ENCODE results near the gene TENM3. TPM values are rescaled to one million over a fixed set of nuclear protein-coding genes. Genes with fewer than 3 reads are reported as not detected.

TENM3 gene
- total RNA-seq, 4 donors from 2014 or later, result 19.7 to 47.2 (median 33.0) TPM

DNA sequence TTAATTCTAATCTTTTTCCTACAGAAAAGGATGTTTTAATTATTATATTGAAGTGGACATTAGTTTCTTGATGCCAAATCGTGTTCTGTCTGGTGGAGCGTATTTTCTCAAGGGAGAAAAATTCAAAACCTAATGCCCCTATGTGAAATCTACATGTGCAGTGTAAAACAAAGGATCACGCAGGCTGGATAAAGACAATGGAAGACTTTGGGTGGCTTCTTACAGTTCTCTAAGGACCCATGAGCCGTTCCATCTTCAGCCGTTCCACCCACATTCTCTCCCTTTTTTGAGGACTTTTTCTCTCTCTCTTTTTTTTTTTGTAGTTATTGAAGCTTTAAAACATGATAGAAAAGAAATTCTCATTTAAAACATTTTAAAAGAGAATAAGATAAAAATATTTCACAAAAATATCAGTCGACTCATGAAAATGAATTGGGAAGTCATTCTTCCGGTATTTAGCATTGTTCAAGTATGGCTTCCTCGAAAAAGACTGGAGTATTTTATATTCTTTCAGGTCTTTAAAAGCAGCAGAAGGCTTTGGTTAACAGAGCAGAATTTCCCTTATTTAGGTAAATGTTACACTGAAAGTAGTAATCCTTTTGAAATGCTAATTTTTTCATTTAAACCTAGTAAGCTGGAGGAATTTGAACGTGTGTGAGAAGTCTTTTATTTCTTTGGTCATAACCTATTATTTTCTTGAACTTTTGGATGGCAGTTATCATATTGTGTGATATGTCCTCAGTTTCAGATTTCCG, 11.0 kb downstream of the TENM3 start:
- TF ChIP-seq, protein P1, sequence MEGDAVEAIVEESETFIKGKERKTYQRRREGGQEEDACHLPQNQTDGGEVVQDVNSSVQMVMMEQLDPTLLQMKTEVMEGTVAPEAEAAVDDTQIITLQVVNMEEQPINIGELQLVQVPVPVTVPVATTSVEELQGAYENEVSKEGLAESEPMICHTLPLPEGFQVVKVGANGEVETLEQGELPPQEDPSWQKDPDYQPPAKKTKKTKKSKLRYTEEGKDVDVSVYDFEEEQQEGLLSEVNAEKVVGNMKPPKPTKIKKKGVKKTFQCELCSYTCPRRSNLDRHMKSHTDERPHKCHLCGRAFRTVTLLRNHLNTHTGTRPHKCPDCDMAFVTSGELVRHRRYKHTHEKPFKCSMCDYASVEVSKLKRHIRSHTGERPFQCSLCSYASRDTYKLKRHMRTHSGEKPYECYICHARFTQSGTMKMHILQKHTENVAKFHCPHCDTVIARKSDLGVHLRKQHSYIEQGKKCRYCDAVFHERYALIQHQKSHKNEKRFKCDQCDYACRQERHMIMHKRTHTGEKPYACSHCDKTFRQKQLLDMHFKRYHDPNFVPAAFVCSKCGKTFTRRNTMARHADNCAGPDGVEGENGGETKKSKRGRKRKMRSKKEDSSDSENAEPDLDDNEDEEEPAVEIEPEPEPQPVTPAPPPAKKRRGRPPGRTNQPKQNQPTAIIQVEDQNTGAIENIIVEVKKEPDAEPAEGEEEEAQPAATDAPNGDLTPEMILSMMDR (IDR thresholded peaks at IDR 0.05), result no peak
- DNase-seq (ENCODE audit: low spot score) (no peak), ATAC-seq (ENCODE audit: low FRiP score) (no peak)

DNA sequence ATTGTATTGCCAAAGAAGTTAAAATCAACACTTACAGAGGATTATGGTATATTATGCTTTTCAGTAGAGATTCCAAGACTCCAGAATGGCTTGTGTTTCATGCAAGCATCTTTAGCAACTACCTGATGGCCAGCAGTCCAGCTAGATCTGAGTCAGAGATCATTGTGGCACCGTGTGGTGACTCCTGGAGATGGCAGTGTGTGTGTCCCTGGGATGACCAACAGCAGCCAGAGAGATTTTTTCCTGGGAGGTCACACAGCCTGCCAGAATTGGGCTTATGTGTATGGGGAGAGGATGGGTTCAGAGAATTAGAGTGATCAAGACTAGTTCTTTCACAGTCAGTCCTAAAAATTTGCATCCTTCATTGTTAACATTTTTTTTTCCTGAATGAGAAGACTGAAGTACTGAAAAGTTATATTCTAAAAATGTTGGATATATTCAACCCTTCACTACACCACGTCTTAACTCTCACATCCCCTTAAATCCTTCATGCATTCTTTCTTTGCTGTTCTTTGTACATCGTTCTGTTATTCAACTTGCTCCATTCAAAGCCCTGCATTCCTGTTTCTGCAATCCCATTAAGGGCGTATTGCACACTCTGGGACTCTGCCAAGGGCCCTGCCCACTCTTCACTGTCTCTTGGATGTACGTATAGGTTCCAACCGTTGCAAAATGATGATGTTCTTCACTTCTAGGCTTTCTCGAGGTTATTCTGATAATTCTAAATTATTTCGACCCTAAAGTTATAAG, 12.4 kb downstream of the TENM3 start:
- ATAC-seq (ENCODE audit: low FRiP score), result no peak
- TF ChIP-seq, protein P1 (IDR thresholded peaks at IDR 0.05), result no peak
- DNase-seq (ENCODE audit: low spot score), result no peak

DNA sequence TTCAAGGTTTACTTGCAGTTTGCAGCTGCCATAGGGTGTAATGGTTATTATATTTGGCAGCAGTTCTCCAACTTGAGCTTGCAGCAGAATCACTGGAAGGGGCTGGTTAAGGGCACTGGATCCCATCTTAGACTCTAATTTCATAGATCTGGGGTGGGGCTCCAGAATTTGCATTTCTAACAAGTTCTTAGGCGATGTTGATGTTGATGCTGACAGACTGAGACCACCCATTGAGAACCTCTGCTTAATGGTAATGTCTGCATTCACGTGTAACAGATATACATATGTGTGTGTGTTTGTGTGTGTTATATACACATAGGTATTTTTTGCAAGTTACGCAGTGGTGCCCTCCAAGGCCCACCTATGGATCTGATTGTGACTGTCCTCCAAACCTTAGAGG, 13.8 kb downstream of the TENM3 start:
- no peak for ATAC-seq (ENCODE audit: low FRiP score)
- no peak for DNase-seq (ENCODE audit: low spot score)
- TF ChIP-seq, protein P1 (IDR thresholded peaks at IDR 0.05), result no peak

DNA sequence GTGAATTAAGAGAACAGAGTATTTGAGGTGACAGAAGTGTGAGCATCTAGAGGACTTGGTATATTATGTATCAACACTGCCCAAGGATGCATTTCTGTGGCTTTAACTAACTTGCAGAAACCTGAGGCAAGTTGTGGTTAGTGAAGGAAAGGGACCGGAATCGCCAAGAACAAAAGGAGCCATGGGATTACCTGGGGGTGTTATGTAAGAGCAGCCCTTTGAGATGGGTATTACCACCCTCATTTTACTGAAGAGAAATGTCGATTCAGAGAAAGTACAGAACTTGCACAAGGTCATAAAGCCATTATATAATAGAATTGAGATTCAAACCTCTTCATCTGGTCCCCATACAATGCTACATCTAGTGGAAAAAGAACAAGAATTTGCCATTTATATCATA, 14.3 kb downstream of the TENM3 start:
- ATAC-seq (ENCODE audit: low FRiP score) (no peak), DNase-seq (ENCODE audit: low spot score) (no peak)
- TF ChIP-seq, protein P1 (IDR thresholded peaks at IDR 0.05), result no peak

GRCh38 chr4:182258441-182259000, 15.3 kb downstream of the TENM3 start:
- no peak for ATAC-seq (ENCODE audit: low FRiP score)
- no peak for DNase-seq (ENCODE audit: low spot score)
- TF ChIP-seq, protein P1 (IDR thresholded peaks at IDR 0.05), result no peak

- ATAC-seq (ENCODE audit: low FRiP score) (no peak), DNase-seq (ENCODE audit: low spot score) (no peak)
- TF ChIP-seq, protein P1 (IDR thresholded peaks at IDR 0.05), result no peak
Observed at GRCh38 chr4:182261651-182262223, 18.5 kb downstream of the TENM3 start.

All from omental fat pad (tissue), 4 donors.